ENCODE measurements around the gene RHEBL1.

Gene RHEBL1

DNA sequence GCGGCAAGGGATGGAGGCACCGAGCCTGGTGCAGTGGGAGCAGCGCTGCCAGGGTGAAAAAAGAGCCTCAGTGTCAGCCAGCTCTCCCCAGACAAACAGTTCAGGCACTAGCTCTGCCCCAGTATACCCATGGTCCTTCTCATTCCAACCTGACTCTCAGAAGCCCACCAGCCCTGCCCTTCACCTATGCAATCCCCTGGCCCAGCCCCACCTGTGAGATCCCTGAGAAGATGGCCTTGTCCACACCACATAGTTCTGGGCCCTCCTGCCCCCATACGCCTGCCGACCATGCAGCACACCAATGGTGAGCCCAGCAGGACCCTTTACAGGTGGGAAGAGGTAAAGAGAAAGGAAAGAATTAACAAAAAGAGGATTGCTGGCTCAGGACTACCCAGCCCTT, 15.7 kb downstream of the RHEBL1 start:
- no peak for DNase-seq

DNA sequence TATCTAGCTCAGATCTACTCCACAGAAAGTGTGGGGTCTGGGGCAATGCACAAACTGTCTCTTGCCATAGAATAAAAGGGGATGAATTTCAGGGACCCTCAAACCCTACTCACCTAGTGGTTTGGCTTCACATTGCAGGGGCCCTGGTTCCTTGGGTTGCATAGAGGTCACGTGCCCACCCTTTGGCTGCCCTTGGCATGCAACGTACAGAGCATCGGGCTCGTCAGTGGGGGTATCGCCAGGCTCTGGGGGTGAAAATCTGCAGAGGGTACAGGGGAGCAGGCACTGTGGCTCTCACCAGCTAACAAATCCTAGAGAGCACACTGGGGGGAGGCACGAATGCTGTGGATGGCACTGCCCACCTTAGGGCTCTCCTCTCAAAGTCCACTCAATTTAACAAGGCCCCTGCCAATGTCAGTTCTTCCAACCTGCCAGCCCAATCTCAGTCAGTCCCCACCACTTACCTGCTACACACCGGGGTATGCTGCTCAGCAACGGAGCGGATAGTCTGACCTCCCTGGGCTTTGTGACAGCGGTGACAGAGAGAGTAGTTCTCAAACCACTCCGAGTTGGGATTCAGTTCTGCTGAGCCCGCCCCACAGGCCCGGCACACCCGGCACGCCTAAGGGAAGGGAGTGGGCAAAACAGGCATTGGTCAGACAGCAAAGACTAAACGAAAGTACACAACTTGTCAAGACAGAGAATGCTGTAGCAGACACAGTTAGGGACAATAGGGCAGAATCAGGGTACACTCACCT, 17.1 kb downstream of the RHEBL1 start:
- no peak for DNase-seq

DNA sequence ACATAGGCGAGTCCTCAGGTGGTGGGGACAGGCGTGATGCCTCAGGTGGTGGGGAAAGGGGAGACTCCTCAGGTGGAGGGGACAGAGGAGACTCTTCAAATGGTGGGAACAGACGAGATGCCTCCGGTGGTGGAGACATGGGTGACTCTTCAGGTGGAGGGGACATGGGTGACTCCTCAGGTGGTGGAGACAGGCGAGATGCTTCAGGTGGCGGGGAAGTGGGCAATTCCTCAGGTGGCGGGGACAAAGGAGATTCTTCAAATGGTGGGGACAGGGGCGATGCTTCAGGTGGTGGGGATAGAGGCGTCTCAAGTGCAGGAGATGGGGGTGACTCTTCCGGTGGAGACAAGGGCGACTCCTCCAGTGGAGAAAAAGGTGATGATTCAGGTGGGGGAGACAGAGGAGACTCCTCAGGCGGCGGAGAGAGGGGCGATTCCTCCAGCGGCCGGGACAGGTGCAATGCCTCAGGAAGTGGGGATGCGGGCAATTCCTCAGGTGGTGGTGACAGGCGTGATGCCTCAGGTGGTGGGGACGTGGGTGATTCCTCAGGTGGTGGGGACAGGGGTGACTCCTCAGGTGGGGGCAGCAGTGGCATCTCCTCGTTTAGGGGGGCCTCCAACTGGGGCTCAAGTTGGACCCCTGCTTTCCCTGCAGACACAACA, 17.9 kb downstream of the RHEBL1 start:
- DNase-seq, result no peak

DNA sequence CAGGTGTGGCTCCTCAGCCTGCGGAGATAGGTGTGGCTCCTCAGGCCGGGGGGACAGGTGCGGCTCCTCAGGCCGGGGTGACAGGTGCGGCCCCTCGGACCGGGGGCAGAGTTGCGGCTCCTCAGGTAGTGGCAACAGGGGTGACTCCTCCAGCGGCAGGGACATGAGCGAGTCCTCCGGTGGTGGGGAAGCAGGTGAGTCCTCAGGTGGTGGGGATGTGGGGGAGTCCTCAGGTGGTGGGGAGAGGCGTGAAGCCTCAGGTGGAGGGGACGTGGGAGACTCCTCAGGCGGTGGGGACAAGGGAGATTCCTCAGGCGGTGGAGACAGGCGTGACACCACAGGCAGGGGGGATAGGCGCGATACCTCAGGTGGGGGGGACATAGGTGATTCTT, 18.4 kb downstream of the RHEBL1 start:
- no peak for DNase-seq

DNA sequence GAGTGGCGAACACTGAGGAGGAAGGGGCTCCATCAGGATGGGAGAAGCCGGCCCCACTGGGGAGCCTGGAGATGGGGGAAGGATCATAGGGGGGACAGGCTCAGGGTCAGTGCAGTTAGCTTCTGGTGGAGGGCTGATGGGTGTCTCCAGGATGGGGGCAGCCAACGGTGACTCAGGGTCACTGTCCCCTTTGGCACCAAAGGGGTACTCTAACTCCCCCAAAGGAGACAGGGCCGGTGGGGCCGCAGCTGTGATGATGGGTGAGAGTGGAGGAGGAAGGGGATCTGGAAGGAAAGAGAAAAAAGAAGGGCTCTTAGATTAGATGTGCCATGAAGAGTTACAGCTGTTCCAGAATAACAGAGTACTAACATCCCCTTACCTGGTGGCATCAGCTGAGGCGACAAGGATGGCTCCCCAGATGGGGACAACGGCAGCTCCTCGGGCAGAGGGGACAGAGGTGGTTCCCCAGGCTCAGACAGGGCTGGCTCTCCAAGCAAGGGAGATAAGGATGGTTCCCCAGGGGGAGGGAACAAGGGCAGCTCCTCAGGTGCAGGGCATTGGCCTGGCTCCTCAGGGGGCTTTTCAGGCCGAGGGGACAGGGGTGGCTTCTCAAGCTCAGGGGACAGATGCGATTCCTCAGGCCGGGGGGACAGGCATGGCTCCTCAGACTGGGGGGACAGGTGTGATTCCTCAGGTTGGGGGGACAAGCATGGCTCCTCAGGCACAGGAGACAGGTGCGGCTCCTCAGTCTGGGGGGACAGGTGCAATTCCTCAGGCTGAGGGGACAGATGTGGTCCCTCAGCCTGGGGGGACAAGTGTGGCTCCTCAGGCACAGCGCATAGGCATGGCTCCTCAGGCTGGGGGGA, 19.0 kb downstream of the RHEBL1 start:
- DNase-seq, result no peak

DNA sequence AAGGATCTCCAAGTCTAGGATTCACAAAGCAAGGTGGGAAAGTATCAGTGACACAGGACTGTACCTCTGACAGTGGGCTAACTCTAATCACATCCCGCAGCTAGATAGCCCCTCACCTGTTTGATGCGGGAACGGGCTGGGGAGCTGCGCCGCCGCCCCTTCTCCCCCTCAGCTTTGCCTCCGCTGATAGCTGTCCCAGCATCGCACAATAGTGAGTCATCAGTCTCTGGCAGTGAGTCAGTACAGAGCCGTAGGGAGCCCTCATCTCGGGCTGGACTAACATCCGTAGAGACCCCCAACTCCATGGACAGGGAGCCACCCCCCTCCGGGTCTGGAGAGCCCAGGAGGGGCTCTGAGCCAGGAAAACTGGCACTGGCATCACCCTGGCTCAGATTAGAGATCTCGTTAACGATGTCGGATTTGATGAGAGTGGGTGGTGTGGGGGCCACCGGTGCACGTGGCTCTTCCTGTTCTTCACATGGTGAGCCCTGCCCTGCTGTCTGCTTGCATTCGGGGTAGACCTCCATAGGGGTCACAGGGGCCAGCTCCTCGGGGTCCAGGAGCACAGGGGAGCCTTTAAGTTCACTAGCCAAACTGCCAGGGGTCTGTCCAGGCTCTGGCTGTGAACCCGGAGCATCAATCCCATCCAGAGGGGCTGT, 20.1 kb downstream of the RHEBL1 start:
- DNase-seq, result no peak

DNA sequence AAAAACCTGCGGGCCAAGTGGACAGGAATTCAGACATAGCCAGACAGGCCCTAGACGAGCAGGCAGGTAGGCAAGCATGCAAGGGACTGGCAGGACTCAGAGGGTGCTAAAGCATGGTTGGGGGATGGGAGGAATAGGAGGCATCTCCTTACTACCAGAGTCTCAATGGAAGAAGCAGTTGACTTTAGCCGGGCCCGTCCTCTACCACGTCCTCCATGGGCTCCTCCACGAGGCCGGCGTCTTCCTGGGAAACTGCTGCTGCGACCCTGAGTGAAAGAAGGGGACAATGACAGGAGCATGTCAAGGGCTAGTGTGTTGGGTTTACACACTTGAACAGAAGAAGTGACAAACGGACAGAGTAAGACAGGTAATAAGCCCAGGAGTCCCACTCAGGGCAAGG, 20.8 kb downstream of the RHEBL1 start:
- DNase-seq, result no peak

DNA sequence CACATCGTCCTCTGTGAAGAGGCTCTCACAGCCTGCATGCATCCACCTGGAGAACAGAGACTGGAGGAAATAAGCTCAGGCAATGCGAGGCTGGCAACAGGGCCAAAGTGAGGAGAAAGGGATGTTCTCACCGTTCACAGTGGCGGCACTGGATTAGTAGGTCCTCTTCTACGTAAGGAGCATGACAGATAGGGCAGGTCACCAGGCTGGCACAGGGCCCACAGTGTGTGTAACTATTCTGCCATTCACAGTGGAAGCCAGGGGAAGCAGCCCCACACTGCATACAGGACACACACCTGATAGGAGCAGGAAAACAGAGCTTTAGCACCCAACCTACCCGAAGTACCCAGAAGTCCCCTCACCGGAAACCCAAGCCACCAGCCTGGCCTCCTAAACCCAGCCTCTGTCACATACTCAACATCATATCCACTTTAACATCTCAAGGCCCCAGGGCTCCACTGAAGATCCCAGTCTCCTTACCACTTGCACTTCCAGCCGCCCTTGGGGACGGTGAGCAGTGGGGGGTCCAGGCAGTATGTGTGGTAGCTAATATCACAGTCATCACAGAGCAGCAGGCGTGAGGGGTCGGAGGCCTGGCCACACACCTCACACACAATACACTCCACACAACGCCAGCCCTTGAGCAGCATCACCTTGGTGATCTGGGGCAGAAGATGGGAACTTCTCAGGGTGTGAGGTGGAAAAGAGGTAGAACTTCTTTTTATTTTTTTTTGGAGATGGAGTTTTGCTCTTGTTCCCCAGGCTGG, 23.5 kb downstream of the RHEBL1 start:
- no peak for DNase-seq

DNA sequence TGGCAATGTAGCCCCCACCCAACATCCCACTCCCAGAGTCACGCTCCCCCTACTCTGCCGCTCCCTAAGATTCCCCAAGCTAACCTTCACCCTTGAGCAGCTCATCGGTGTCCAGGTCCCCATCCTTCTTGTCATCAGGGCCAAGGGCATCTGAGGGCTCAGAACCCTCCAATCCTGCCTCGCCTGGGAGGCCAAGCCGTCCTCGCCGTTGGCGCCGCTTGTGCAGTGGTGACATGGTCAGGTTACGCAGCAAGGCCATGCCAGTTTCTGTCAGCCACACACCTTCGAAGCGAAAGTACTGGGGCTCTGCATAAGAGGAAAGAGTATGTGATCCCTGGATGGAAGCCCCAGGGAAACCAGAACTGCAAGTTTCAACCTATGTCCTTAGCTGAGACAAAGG, 25.1 kb downstream of the RHEBL1 start:
- no peak for DNase-seq

DNA sequence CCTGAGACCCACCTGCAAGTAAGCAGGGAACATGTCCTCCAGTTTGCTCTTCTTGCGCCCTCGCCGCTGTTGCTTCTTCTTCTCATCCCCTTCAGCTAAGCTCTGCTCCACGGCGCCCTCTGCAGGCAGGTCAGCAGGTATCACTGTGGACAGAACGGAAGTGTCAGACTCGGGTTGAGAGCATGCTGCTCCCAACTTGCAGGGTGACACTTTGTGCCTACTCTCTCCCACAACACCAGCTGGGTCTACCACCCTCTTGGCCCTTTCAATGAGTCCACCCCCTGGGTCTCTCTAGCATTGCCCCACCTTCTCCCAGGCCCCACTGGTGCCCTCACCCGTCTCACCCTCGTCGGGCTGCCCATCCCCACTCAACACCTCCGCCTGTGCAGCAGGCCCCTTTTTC, 25.9 kb downstream of the RHEBL1 start:
- no peak for DNase-seq

DNA sequence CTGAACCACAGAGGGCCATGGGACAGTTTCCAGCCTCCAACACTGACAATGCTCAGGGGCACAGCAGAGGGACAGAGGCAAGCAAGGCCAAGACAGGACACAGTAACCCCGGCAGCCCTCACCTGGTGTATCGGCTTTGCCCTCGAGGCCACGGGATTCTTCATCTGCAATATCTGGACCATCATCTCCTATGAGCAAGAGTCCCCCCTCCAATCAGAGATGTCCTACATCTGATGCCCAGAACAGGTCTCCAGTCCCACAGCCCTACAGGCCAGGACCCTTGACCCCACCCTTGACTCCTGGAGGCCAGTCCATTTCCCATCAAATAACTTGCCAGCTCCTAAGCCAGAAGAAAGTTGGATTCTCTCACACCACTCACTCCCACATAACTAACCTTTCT, 26.5 kb downstream of the RHEBL1 start:
- no peak for DNase-seq

DNA sequence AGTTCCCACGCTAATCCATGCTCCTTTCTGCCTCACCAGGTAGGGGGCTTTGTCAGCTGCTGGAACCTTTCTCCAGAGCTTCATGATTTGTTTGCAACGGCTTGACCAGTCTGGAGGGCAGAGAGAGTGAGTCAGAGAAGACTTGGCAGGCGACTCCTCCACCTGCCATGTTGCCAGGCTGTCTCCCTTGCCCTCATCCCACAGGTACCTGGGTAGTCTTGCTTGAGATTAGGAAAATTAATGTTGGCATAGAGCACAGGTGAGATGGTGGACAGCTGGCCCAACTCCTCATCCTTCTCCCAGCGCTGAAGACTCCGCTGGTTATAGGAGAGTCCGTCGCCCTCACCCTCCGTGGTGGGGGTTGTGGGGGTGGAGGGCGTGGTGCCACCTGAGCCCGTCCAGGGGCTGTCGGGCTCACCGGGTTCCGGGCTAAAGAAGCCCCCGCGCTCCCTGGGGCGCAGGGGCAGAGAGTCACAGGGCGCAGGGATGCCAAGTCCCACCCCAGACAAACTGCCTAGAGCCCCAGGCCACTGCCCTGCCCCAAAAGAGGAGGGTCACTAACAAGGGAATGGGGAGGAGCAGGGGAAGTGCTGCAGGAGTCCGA, 27.8 kb downstream of the RHEBL1 start:
- no peak for DNase-seq

DNA sequence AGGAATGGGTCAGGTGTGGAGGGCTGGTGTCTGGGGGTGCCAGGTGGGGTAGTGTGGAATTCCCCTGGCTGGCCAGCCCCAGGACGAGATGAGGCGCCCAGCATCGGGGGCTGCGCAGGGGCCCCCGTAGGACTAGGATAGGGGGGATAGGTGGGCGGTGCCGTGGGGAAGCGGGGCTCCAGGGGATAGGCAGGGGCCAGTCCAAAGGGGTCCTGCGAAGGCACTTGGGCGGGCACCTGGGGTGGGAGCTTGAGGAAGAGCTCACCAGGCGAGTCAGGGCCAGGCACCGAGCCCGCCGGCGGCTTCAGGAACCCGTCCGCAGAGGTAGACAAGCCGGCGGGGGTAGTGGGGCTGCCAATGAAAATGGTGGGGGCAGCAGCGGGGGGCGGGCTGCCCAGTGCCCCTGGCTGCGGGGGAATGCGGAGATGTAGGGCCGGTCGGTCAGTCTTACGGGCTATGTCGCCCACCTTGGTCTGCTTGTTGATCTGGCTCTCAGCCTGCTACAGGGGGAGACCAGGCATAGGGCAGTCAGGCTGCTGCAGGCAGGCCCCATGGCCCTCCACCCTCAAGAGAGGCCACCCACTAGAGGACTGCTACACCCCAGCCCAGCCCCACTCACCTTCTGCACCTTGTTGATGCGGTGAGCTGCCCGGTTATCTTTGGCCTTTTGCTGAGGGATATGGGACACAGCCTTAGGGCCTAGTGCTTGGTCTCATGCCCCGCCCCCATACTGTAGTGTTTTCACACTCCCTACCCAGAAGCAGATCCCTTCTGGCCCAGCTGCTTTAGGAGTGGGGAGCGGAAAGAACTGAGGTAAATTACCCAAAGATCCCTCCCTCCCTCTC, 28.5 kb downstream of the RHEBL1 start:
- no peak for DNase-seq

DNA sequence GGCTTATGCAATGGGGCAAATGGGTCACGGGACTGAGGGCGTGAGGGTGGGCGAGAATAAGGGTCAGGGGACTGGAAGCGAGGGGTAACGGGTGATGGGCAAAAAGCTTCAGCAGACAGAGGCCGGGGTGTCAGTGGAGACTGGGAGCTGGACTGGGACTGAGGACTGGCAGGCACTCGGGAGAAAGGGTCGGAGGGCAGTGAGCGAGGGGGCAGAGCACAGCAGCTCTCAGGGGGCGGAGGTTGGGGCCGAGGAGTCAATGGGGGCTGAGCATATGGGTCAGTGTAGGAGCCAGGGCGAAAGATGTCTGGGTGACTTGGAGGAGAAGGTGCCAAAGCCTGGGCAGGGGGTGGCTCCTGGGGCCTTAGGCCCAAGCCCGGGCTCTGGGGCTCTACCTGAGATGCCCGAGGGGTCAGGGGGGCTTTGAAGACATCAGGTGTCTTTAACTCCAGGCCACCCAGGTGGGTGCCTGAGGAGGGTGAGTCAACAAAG, 29.4 kb downstream of the RHEBL1 start:
- no peak for DNase-seq

DNA sequence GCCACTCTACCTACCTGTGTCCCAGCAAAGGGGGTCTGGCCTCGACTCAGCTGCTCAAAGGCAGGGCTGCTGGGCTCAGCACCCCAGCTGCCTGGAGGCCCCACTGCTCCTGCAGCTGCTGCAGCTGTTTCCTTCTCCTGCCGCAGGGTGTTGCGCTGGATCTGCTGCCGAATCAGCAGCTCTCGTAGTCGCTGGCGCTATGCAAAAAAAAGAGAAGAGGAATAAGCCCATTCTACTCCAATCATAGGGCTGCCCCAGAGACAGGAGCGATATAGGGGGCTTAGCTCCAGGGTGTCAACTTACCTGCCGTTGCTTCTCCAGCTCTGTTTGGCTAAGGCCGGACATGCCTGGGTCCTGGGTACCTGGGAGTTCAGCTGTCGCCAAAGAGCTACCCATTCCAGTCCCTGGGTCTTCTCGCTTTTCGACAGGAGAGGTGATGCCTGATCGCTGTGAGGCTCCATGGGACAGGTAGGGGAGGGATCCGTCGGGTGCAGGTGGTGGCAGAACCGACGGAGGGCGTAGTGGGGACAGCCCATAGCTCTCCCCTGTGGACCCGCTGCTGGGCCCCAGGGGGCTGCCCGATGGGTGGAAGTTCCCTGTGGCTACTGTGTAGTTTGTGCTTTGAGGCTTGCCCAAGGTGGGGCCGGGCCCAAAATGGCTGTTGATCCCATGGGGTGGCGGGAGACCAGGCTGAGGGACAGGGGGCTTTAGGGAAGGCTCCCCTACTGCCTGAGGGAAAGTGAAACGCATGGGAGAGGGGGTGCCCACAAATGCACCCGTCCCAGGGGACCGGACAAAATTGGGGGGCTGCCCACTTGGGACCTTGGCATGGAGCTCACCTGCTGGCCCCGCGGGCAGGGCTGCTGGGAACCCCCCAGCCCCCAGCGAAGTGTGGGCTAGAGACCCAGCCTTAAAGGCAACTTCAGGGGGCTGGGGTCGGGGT, 30.1 kb downstream of the RHEBL1 start:
- no peak for DNase-seq

DNA sequence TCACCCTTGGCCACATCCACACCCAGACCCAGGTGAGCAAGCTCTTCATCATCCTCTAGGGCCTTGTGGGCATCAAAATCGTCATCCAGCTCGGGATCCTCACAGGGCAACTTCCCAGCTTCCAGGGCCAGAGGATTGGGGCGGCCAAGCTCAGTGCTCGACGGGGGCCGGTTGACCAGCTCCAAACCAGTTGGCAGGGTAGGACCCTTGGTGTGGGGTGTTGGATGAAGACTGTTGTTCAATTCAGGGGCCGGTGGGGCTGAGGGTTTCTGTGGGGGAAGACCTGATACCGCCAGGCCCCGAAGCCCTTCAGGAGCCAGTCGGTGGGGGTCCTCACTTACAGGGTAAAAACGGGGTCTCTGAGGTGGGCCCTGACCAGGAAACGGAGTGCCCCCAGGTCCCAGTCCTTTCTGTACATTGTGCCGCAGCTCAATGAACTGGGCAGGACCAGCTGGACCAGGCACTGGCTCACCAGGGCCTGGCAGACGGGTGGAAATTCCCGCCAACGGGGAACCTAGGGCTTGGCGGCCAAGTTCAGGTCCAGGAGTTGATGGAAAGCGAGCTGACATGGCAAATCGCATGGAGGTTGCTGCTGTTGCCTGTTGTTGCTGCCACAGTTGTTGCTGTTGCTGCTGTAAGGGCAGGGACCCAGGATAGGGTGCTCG, 31.4 kb downstream of the RHEBL1 start:
- DNase-seq, result no peak

DNA sequence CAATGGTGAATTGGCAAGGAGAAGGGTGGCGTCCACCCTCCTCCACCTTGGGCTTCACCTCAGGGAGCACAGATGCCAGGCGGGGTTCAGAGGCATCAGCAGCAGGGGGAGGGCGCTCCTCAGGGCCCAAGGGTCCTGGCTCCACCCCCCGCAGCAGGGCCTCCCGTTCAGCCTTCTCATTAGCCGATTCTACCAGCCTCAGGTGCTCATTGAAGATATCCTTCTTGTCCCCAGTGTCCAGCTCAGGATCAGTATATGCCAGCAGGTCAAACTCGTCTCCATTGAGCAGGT, 31.9 kb downstream of the RHEBL1 start:
- DNase-seq, result no peak

DNA sequence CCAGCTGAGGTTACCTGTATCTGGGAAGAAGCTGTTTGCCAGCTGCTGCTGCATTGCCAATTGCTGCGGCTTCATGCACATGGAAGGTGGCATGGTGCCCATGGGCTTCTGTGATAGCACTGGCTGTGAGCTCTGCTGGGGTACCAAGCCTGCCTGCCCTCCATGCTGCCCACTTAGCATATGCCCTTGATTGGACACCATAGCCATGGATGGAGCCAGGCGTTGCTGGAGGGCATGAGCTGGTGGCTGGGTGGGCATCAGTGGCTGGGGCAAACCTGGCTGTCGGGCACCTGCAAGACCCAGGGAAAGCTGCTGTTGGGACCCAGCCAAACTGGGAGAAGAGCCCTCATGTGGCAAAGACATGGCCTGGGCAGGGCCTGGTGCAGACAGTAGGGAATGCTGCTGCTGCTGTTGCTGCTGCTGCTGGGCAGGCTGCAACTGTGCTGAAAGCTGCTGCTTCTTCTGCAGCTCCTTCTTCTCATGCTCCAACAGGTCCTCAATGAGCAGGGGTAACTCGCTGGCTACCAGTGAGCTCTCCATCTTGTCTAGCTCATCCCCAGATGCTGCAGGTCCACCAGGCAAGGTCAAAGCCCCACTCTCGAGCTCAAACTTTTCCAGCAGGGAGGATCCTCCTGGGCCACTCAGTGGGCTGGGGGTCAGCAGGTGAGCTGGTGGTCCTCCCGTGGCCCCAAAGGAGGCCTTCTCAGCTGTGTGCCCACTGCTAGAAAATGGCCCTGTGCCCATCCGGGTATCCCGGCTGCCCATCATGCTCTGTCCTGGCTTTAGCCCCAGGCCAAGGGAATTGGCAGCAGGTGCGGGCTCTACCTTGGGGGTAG, 32.5 kb downstream of the RHEBL1 start:
- DNase-seq, result no peak
